ENCODE results near the gene CDK11A. TPM values are rescaled to one million over a fixed set of nuclear protein-coding genes. Genes with fewer than 3 reads are reported as not detected.
"Not testable (repeated sequence)": the region's sequence is repeated elsewhere in the genome, so short reads cannot be mapped to it uniquely, and the experiment has no call there.

CDK11A gene
- total RNA-seq, 4 donors from 2014 or later: 9.0 to 14.6 (median 11.6) TPM

- H3K27me3 ChIP-seq; H3K9me3 ChIP-seq; in situ Hi-C loops (cut with MboI; ENCODE audit: low sequenced_read_pairs in 4 of 4): not testable (repeated sequence)
- Histone ChIP-seq H3K27ac (peak within 1 kb of the TSS; percentile 86 to 99 (median 96)), H3K4me1 (peaks cover 21 to 31% of the 10 kb centered on the region in 2 donors), H3K36me3 (peaks cover 0 to 33% of the 10 kb centered on the region in 2 donors), H3K4me3 (peak within 1 kb of the TSS; percentile 65 to 85 (median 76))
- peak; percentile 79 to 81 for ATAC-seq
- peak; percentile 60 to 65 for TF ChIP-seq POLR2A (IDR thresholded peaks at IDR 0.05)
- TF ChIP-seq CTCF (IDR thresholded peaks at IDR 0.05 in 4 of 5, conservative IDR thresholded peaks at IDR 0.05 in 1 of 5): peak in 4 of 5 experiments; percentile 30 to 71 (median 53)
- intact Hi-C loops (cut with DNase I; ENCODE audit: low total_unique reads): loop anchor here (2.0 kb wide), 1 partner anchor 44 kb away; the partner anchor contains the start of gene MIB2
- peak; percentile 88 to 96 for DNase-seq
Observed at GRCh38 chr1:1658583-1659549, 65.3 kb downstream of the CDK11A start, which contains the start of gene CDK11B. TSS of gene CDK11B (minus strand) at chr1:1659004. CDS start at chr1:1657485, 1,519 bp downstream.

Other genes starting within 250 kb of the CDK11A start
- gene ATAD3A, start 212.2 kb downstream of the CDK11A start, total RNA-seq: 10 to 100 TPM; 22.9 to 47.9 (median 35.6) TPM
- 1 to 10 TPM in 3 of 4 donors, not detected in 1; 1.1 to 2.0 (median 1.9) TPM for gene TMEM240, start 183.7 kb downstream of the CDK11A start, total RNA-seq
- gene SSU72, start 149.5 kb downstream of the CDK11A start, total RNA-seq: 100 to 1,000 TPM; 141 to 235 (median 208) TPM
- 1 to 10 TPM in 1 of 4 donors, under 1 TPM in 2, not detected in 1; 0.20 to 1.3 (median 0.94) TPM for gene FNDC10, start 124.2 kb downstream of the CDK11A start, total RNA-seq
- gene MIB2, start 108.9 kb downstream of the CDK11A start, total RNA-seq: 100 to 1,000 TPM in 2 of 4 donors, 10 to 100 TPM in 2; 66.4 to 154 (median 117) TPM
- gene MMP23B, start 92.2 kb downstream of the CDK11A start, total RNA-seq: under 1 TPM in 1 of 4 donors, not detected in 3; 0.62 TPM
- 10 to 100 TPM; 19.5 to 49.0 (median 42.2) TPM for gene CDK11B, start 65.4 kb downstream of the CDK11A start, total RNA-seq
- 10 to 100 TPM; 13.5 to 21.8 (median 15.2) TPM for gene SLC35E2B, start 31.6 kb downstream of the CDK11A start, total RNA-seq
- gene NADK, start 54.1 kb upstream of the CDK11A start, total RNA-seq: 10 to 100 TPM; 20.1 to 33.1 (median 32.5) TPM
- 10 to 100 TPM; 29.9 to 44.1 (median 37.2) TPM for gene GNB1, start 166.7 kb upstream of the CDK11A start, total RNA-seq
- 1 to 10 TPM in 2 of 4 donors, not detected in 2; 4.8 to 7.0 TPM for gene CALML6, start 190.9 kb upstream of the CDK11A start, total RNA-seq
- gene TMEM52, start 194.9 kb upstream of the CDK11A start, total RNA-seq: 100 to 1,000 TPM in 1 of 4 donors, 10 to 100 TPM in 3; 43.3 to 155 (median 67.2) TPM

Measured in gastrocnemius medialis (tissue), 4 donors.